H1 (cell line): ENCODE measurements around the gene SLN. TPM values are rescaled to one million over a fixed set of nuclear protein-coding genes. Genes with fewer than 3 reads are reported as not detected.

Source experiments
- CTCF ChIA-PET: fragments of 300-600 bp; sonication (Branson Sonifier 250); formaldehyde crosslinking; loops from one replicate; lab custom pipeline; 2021; ENCODE audit not compliant: partially characterized antibody; lab: Charles Lee
- POLR2A ChIA-PET: fragments of 300-600 bp; sonication (Branson Sonifier 250); formaldehyde crosslinking; loops from one replicate; lab custom pipeline; 2021; ENCODE audit warnings: inconsistent platforms; ENCODE audit not compliant: partially characterized antibody; lab: Charles Lee
- DNase-seq, 2 experiments: peaks; one replicate each; pipeline versions ENCODE4 v3.0.0 to v3.0.0-alpha.2; 2010 to 2022; ENCODE audit warnings: low spot score in 2 of 2, low read depth in 1 of 2, mixed read lengths in 1 of 2
- FAIRE-seq: peaks from 2 replicates; lab custom pipeline; 2011; peaks lifted over from hg19 to GRCh38; lab: Jason Lieb, UNC
- H2AFZ ChIP-seq: 2 replicates; pipeline ENCODE4 v1.8.1; 2012; ENCODE audit warnings: low read length, inconsistent platforms
- H2AK5ac ChIP-seq: 2 replicates; pipeline ENCODE4 v1.6.1; 2013; ENCODE audit warnings: low read depth, low read length
- H2BK120ac ChIP-seq: replicated peaks from 2 replicates; pipeline ENCODE3; 2013; ENCODE audit warnings: low read depth, low read length, inconsistent platforms
- H2BK12ac ChIP-seq: 2 replicates; pipeline ENCODE4 v1.6.1; 2013; ENCODE audit warnings: low read depth, low read length
- H2BK15ac ChIP-seq: 2 replicates; pipeline ENCODE4 v1.6.1; 2013; ENCODE audit warnings: low read length
- H2BK20ac ChIP-seq: 2 replicates; pipeline ENCODE4 v1.6.1; 2013; ENCODE audit warnings: low read length
- H2BK5ac ChIP-seq: 2 replicates; pipeline ENCODE4 v1.6.1; 2013; ENCODE audit warnings: low read depth, low read length
- H3K14ac ChIP-seq: 2 replicates; pipeline ENCODE4 v1.6.1; 2013; ENCODE audit warnings: inconsistent platforms; ENCODE audit not compliant: insufficient read length
- H3K18ac ChIP-seq: 2 replicates; pipeline ENCODE4 v1.6.1; 2013; ENCODE audit warnings: low read length; ENCODE audit errors: extremely low read depth
- H3K23ac ChIP-seq: 2 replicates; pipeline ENCODE4 v1.6.1; 2013; ENCODE audit warnings: inconsistent platforms; ENCODE audit not compliant: insufficient read length
- H3K23me2 ChIP-seq: 2 replicates; pipeline ENCODE4 v1.6.1; 2013; ENCODE audit warnings: low read depth, low read length
- H3K27ac ChIP-seq: 2 replicates; pipeline ENCODE4 v1.6.1; 2011; ENCODE audit warnings: low read depth, low read length, inconsistent platforms
- H3K27me3 ChIP-seq, 4 experiments: replicated peaks in 1 of 4; 1 replicate in 1 of 4; 2 replicates in 3 of 4; pipeline versions ENCODE4 v1.6.1 to v1.8.1; 2011 to 2013; ENCODE audit warnings: low read length in 3 of 4, mild to moderate bottlenecking in 3 of 4, inconsistent platforms in 2 of 4, mixed read lengths in 2 of 4, moderate library complexity in 1 of 4; ENCODE audit not compliant: control insufficient read depth in 3 of 4, insufficient read depth in 3 of 4; ENCODE audit errors: extremely low read depth in 1 of 4
- H3K36me3 ChIP-seq, 4 experiments: 2 replicates each; pipeline versions ENCODE4 v1.6.1 to v1.8.1; 2011 to 2013; ENCODE audit warnings: mild to moderate bottlenecking in 4 of 4, low read length in 3 of 4, moderate library complexity in 2 of 4, control low read depth in 1 of 4, inconsistent platforms in 1 of 4; ENCODE audit not compliant: insufficient read depth in 4 of 4, control insufficient read depth in 2 of 4
- H3K4ac ChIP-seq: replicated peaks from 2 replicates; pipeline ENCODE3; 2013; ENCODE audit warnings: low read length, low read depth, mixed read lengths, inconsistent platforms; ENCODE audit not compliant: insufficient read length
- H3K4me1 ChIP-seq, 4 experiments: replicated peaks in 1 of 4; 1 replicate in 1 of 4; 2 replicates in 3 of 4; pipeline versions ENCODE4 v1.6.1 to v1.8.1; 2011 to 2013; ENCODE audit warnings: low read length in 3 of 4, inconsistent platforms in 2 of 4, mixed read lengths in 1 of 4; ENCODE audit not compliant: insufficient read depth in 4 of 4, control insufficient read depth in 3 of 4
- H3K4me2 ChIP-seq, 2 experiments: 2 replicates each; pipeline versions ENCODE4 v1.6.1 to v1.8.1; 2011 to 2013; ENCODE audit warnings: low read depth in 2 of 2, low read length in 2 of 2, control low read depth in 1 of 2, inconsistent platforms in 1 of 2, mild to moderate bottlenecking in 1 of 2; ENCODE audit not compliant: insufficient read depth in 1 of 2
- H3K4me3 ChIP-seq, 4 experiments: fragments of 200-600, 300-600 bp in 1 of 4; sonication (generic), shearing (Covaris generic), sonication (Bioruptor Twin) in 1 of 4; 2 replicates each; pipeline versions ENCODE4 v1.5.1 to v1.8.1; 2011 to 2016; ENCODE audit warnings: low read length in 4 of 4, low read depth in 3 of 4, control low read depth in 2 of 4, inconsistent platforms in 2 of 4, mild to moderate bottlenecking in 2 of 4, mixed read lengths in 1 of 4, moderate library complexity in 1 of 4; ENCODE audit not compliant: insufficient read depth in 2 of 4; ENCODE audit errors: extremely low read depth in 1 of 4
- H3K56ac ChIP-seq: replicated peaks from 2 replicates; pipeline ENCODE3; 2013; ENCODE audit warnings: low read depth, mild to moderate bottlenecking, mixed read lengths, low read length, inconsistent platforms; ENCODE audit not compliant: insufficient read length
- H3K79me1 ChIP-seq: 2 replicates; pipeline ENCODE4 v1.6.1; 2013; ENCODE audit warnings: low read depth, low read length, control low read depth
- H3K79me2 ChIP-seq, 2 experiments: 2 replicates each; pipeline versions ENCODE4 v1.6.1 to v1.8.1; 2012 to 2013; ENCODE audit warnings: low read length in 2 of 2, mild to moderate bottlenecking in 2 of 2, inconsistent platforms in 1 of 2; ENCODE audit not compliant: insufficient read depth in 2 of 2, control insufficient read depth in 1 of 2
- H3K9ac ChIP-seq, 4 experiments: replicated peaks in 1 of 4; 1 replicate in 1 of 4; 2 replicates in 3 of 4; pipeline versions ENCODE4 v1.6.1 to v1.8.1; 2011 to 2013; ENCODE audit warnings: low read depth in 3 of 4, low read length in 3 of 4, control low read depth in 2 of 4, mild to moderate bottlenecking in 2 of 4, moderate library complexity in 2 of 4, inconsistent platforms in 1 of 4; ENCODE audit errors: extremely low read depth in 1 of 4
- H3K9me3 ChIP-seq, 2 experiments: 2 replicates each; pipeline versions ENCODE4 v1.6.1 to v1.8.1; 2012 to 2013; ENCODE audit warnings: mild to moderate bottlenecking in 2 of 2, moderate library complexity in 2 of 2, control low read depth in 1 of 2, inconsistent platforms in 1 of 2, low read depth in 1 of 2, low read length in 1 of 2, mixed read lengths in 1 of 2; ENCODE audit not compliant: insufficient read depth in 2 of 2
- H4K20me1 ChIP-seq, 2 experiments: replicated peaks in 1 of 2; 2 replicates each; pipeline versions ENCODE3 to v1.8.1; 2011 to 2013; ENCODE audit warnings: inconsistent platforms in 2 of 2, low read length in 2 of 2, mild to moderate bottlenecking in 1 of 2; ENCODE audit not compliant: insufficient read depth in 2 of 2, control insufficient read depth in 1 of 2
- H4K5ac ChIP-seq: 2 replicates; pipeline ENCODE4 v1.6.1; 2013; ENCODE audit warnings: low read length, low read depth, mixed read lengths, inconsistent platforms; ENCODE audit not compliant: insufficient read length
- H4K8ac ChIP-seq: 2 replicates; pipeline ENCODE4 v1.8.0; 2013; ENCODE audit warnings: mild to moderate bottlenecking, moderate library complexity, low read length, inconsistent platforms; ENCODE audit not compliant: insufficient read depth; ENCODE audit errors: extremely low read depth
- H4K91ac ChIP-seq: replicated peaks from 2 replicates; pipeline ENCODE3; 2013; ENCODE audit warnings: low read length, mixed read lengths, inconsistent platforms; ENCODE audit not compliant: insufficient read length
- MAFK ChIP-seq: IDR thresholded peaks from 2 replicates; pipeline ENCODE4 v1.6.1; 2012; ENCODE audit warnings: low read depth, mild to moderate bottlenecking, improper control_type of control experiment, low read length
- WGBS, 2 experiments: shearing (Covaris generic) in 1 of 2; methylation state at CpG; one replicate each; pipeline versions ENCODE4 v1.1.6 to v1.1.7; 2013 to 2015; ENCODE audit warnings: low lambda C conversion rate in 2 of 2, mixed read lengths in 2 of 2, inconsistent platforms in 1 of 2, low coverage in 1 of 2, missing lambda C conversion rate in 1 of 2; ENCODE audit not compliant: insufficient replicate concordance in 2 of 2, insufficient coverage in 1 of 2, insufficient read length in 1 of 2; ENCODE audit errors: extremely low coverage in 1 of 2, missing lambda C conversion rate in 1 of 2; 5-methylcytosine and 5-hydroxymethylcytosine counted together
- polyA plus RNA-seq, 7 experiments: library from polyadenylated mRNA; depleted of rRNA in 3 of 7; stranded (reverse) in 5 of 7; unstranded in 2 of 7; fragments of >200 nt in 5 of 7; fragments of 200-250 nt in 2 of 7; gene quantifications; 1 replicate in 5 of 7; 2 replicates in 1 of 7; 4 replicates in 1 of 7; pipeline versions ENCODE4 v1.2.1 to v1.2.3, GENCODE V29; 2011 to 2013; ENCODE audit warnings: missing spikeins in 2 of 7, mixed read lengths in 2 of 7
- total RNA-seq: library from RNA; stranded (reverse); fragmentation: NEBNext Ultra II Directional; extraction: Animal tissue kit (Norgen Biotek cat#: 25700); gene quantifications from 2 replicates; pipeline ENCODE4 v1.2.1, GENCODE V29; 2021

SLN gene
- total and polyA plus RNA-seq, 2 of the 8 experiments (the other 6 are each of a cell fraction or from before 2014, with no cell fraction given), result not detected

- Histone ChIP-seq H3K4me3 (no peak overlapping the region), H3K4me1 (peaks cover 0 to 9% (median 5%) of the 10 kb centered on the region in 4 experiments; a peak in 3 of 7 replicates), H2AK5ac (no peak overlapping the region), H2BK20ac (no peak overlapping the region), H3K4me2 (no peak overlapping the region), H4K91ac (no peak overlapping the region), H3K23me2 (no peaks in the 10 kb centered on the region), H3K79me2 (no peaks in the 10 kb centered on the region), H3K9ac (no peak overlapping the region), H3K14ac (no peak overlapping the region), H3K36me3 (no peaks in the 10 kb centered on the region), H3K9me3 (no peaks in the 10 kb centered on the region), H3K18ac (no peak overlapping the region), H2AFZ (no peak overlapping the region), H4K5ac (no peak overlapping the region), H3K27me3 (no peaks in the 10 kb centered on the region; a peak in 1 of 7 replicates), H4K20me1 (no peaks in the 10 kb centered on the region), H2BK120ac (no peak overlapping the region), H3K27ac (no peak overlapping the region), H3K56ac (no peak overlapping the region), H2BK5ac (no peak overlapping the region), H2BK12ac (no peak overlapping the region), H4K8ac (no peak overlapping the region), H2BK15ac (no peak overlapping the region), H3K79me1 (no peaks in the 10 kb centered on the region), H3K23ac (no peak overlapping the region), H3K4ac (no peak overlapping the region)
- no peak for DNase-seq
- no peak for FAIRE-seq
- TF ChIP-seq MAFK, result no peak
- ChIA-PET POLR2A (no interaction called here), CTCF (interaction anchor here (9.5 kb wide), 1 partner anchor 17 kb away, joined by 102 read pairs; no protein-coding TSS in a partner anchor)
- 80% methylated on average over 2 of the region's 2 CpGs; no CpG with 5 or more reads in 1 of the 2 experiments for WGBS, 2 experiments
These were observed 9.1 kb downstream of the SLN start for GRCh38 chr11:107702723-107703122.
